ENCODE results near the gene SLC1A4. TPM values are rescaled to one million over a fixed set of nuclear protein-coding genes. Genes with fewer than 3 reads are reported as not detected.
A peak's percentile ranks its signal among the peaks of the same experiment; 100 is the strongest.

Gene SLC1A4
- total RNA-seq, 3 donors from 2014 or later, result 9.1 to 31.5 (median 11.4) TPM

GRCh38 chr2:64992990-64993389 is 3.8 kb downstream of the SLC1A4 start:
- intact Hi-C loops (cut with DNase I; ENCODE audit: low total_unique reads), result no loop called here
- no peak overlapping the region for H3K4me3 ChIP-seq
- H3K4me1 ChIP-seq, result peaks cover 4% of the 10 kb centered on the region in 2 donors
- DNase-seq (ENCODE audit: low spot score in 2 of 2), result no peak
- H3K27ac ChIP-seq, result no peak overlapping the region
- H3K9me3 ChIP-seq, result no peaks in the 10 kb centered on the region
- H3K36me3 ChIP-seq, result no peaks in the 10 kb centered on the region
- no peak for TF ChIP-seq POLR2AphosphoS5 (IDR thresholded peaks at IDR 0.05)
- no peak for TF ChIP-seq POLR2A (IDR thresholded peaks at IDR 0.05)
- no peak for TF ChIP-seq CTCF (IDR thresholded peaks at IDR 0.05)
- H3K27me3 ChIP-seq, result no peaks in the 10 kb centered on the region

- intact Hi-C loops (cut with DNase I; ENCODE audit: low total_unique reads), result no loop called here
- Histone ChIP-seq H3K27me3 (no peaks in the 10 kb centered on the region), H3K27ac (no peak overlapping the region), H3K4me1 (peaks cover 0 to 2% of the 10 kb centered on the region in 2 donors), H3K36me3 (no peaks in the 10 kb centered on the region), H3K9me3 (no peaks in the 10 kb centered on the region), H3K4me3 (no peak overlapping the region)
- DNase-seq (ENCODE audit: low spot score in 2 of 2), result no peak
- TF ChIP-seq CTCF (IDR thresholded peaks at IDR 0.05), result no peak
- TF ChIP-seq POLR2AphosphoS5 (IDR thresholded peaks at IDR 0.05), result no peak
- TF ChIP-seq POLR2A (IDR thresholded peaks at IDR 0.05), result no peak
Observed at GRCh38 chr2:64995041-64995440, 5.8 kb downstream of the SLC1A4 start.

GRCh38 chr2:64996871-64997307 is 7.7 kb downstream of the SLC1A4 start:
- intact Hi-C loops (cut with DNase I; ENCODE audit: low total_unique reads), result no loop called here
- Histone ChIP-seq H3K4me3 (no peak overlapping the region), H3K36me3 (no peaks in the 10 kb centered on the region), H3K27ac (no peak overlapping the region), H3K27me3 (no peaks in the 10 kb centered on the region), H3K4me1 (no peaks in the 10 kb centered on the region), H3K9me3 (no peaks in the 10 kb centered on the region)
- DNase-seq (ENCODE audit: low spot score in 2 of 2), result no peak
- TF ChIP-seq POLR2A (IDR thresholded peaks at IDR 0.05) (no peak), CTCF (IDR thresholded peaks at IDR 0.05) (no peak), POLR2AphosphoS5 (IDR thresholded peaks at IDR 0.05) (no peak)

GRCh38 chr2:64998658-64999061 is 9.5 kb downstream of the SLC1A4 start:
- H3K4me3 ChIP-seq, result no peak overlapping the region
- H3K27ac ChIP-seq, result peak overlapping the region; percentile 17 to 49
- intact Hi-C loops (cut with DNase I; ENCODE audit: low total_unique reads), result no loop called here
- TF ChIP-seq CTCF (IDR thresholded peaks at IDR 0.05) (no peak), POLR2A (IDR thresholded peaks at IDR 0.05) (no peak), POLR2AphosphoS5 (IDR thresholded peaks at IDR 0.05) (no peak)
- H3K27me3 ChIP-seq, result no peaks in the 10 kb centered on the region
- no peaks in the 10 kb centered on the region for H3K4me1 ChIP-seq
- no peaks in the 10 kb centered on the region for H3K9me3 ChIP-seq
- no peak for DNase-seq (ENCODE audit: low spot score in 2 of 2)
- no peaks in the 10 kb centered on the region for H3K36me3 ChIP-seq

GRCh38 chr2:64999754-65000153 is 10.6 kb downstream of the SLC1A4 start:
- TF ChIP-seq CTCF (IDR thresholded peaks at IDR 0.05) (no peak), POLR2A (IDR thresholded peaks at IDR 0.05) (no peak), POLR2AphosphoS5 (IDR thresholded peaks at IDR 0.05) (no peak)
- H3K4me1 ChIP-seq, result no peaks in the 10 kb centered on the region
- no peak for DNase-seq (ENCODE audit: low spot score in 2 of 2)
- no peaks in the 10 kb centered on the region for H3K9me3 ChIP-seq
- no peaks in the 10 kb centered on the region for H3K27me3 ChIP-seq
- no peaks in the 10 kb centered on the region for H3K36me3 ChIP-seq
- H3K4me3 ChIP-seq, result no peak overlapping the region
- no peak overlapping the region for H3K27ac ChIP-seq
- intact Hi-C loops (cut with DNase I; ENCODE audit: low total_unique reads), result no loop called here

All from breast epithelium (tissue), 4 donors.